Neutrophil (primary cell): ENCODE results near the gene DNAI1.
"Not testable (repeated sequence)": the region's sequence is repeated elsewhere in the genome, so short reads cannot be mapped to it uniquely, and the experiment has no call there.

Source experiments
- H3K27ac ChIP-seq: fragments of 200-600 bp; sonication (generic); 2 replicates; pipeline ENCODE4 v1.5.1; 2016; ENCODE audit warnings: mild to moderate bottlenecking, moderate library complexity
- H3K27me3 ChIP-seq: fragments of 200-600 bp; sonication (generic); 2 replicates; pipeline ENCODE4 v1.6.0; 2016; ENCODE audit warnings: mild to moderate bottlenecking
- H3K36me3 ChIP-seq: fragments of 200-600 bp; sonication (generic); 2 replicates; pipeline ENCODE4 v1.5.1; 2017
- H3K4me1 ChIP-seq, 2 experiments: fragments of 200-600 bp in 1 of 2; sonication (generic) in 1 of 2; 1 replicate in 1 of 2; 2 replicates in 1 of 2; pipeline versions ENCODE4 v1.5.1 to v1.6.1; 2013 to 2016; ENCODE audit warnings: low read depth in 1 of 2, low read length in 1 of 2, mild to moderate bottlenecking in 1 of 2, moderate library complexity in 1 of 2; ENCODE audit not compliant: control insufficient read depth in 1 of 2, insufficient read depth in 1 of 2
- H3K4me3 ChIP-seq, 2 experiments: fragments of 200-600 bp in 1 of 2; sonication (generic) in 1 of 2; 1 replicate in 1 of 2; 2 replicates in 1 of 2; pipeline ENCODE4 v1.5.1; 2013 to 2016; ENCODE audit warnings: low read depth in 1 of 2, low read length in 1 of 2, mild to moderate bottlenecking in 1 of 2, moderate library complexity in 1 of 2
- H3K9me3 ChIP-seq: fragments of 200-600 bp; sonication (generic); 2 replicates; pipeline ENCODE4 v1.5.1; 2016
- TF ChIP-seq, protein P1 (sequence below): fragments of 200-600 bp; sonication (generic); IDR thresholded peaks from 2 replicates; pipeline ENCODE4 v1.5.1; 2016; ENCODE audit warnings: antibody characterized with exemption

DNAI1 gene

DNA sequence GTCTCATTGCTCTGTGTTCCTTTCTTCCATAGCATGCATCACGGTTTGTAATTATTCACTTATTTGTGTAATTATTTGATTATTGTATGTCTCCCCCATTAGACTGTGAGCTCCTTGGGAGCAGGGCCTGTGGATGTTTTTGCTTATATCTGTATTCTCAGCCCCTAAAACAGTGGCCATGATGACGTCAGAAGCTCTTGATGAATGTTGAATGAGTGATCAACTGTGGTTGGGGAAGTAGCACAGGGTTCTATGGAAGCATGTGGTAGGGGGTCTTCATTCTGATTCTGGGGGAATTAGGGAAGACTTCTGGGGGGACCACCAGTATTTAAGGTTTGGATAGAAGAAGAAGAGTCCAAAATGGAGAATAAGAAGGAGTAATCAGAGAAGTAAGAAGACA is 6.0 kb downstream of the DNAI1 start:
- Histone ChIP-seq H3K9me3 (no peaks in the 10 kb centered on the region), H3K27ac (no peak overlapping the region), H3K4me3 (no peak overlapping the region), H3K4me1 (no peaks in the 10 kb centered on the region), H3K36me3 (no peaks in the 10 kb centered on the region), H3K27me3 (peaks cover 84% of the 10 kb centered on the region)
- TF ChIP-seq, protein P1, sequence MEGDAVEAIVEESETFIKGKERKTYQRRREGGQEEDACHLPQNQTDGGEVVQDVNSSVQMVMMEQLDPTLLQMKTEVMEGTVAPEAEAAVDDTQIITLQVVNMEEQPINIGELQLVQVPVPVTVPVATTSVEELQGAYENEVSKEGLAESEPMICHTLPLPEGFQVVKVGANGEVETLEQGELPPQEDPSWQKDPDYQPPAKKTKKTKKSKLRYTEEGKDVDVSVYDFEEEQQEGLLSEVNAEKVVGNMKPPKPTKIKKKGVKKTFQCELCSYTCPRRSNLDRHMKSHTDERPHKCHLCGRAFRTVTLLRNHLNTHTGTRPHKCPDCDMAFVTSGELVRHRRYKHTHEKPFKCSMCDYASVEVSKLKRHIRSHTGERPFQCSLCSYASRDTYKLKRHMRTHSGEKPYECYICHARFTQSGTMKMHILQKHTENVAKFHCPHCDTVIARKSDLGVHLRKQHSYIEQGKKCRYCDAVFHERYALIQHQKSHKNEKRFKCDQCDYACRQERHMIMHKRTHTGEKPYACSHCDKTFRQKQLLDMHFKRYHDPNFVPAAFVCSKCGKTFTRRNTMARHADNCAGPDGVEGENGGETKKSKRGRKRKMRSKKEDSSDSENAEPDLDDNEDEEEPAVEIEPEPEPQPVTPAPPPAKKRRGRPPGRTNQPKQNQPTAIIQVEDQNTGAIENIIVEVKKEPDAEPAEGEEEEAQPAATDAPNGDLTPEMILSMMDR, result no peak

DNA sequence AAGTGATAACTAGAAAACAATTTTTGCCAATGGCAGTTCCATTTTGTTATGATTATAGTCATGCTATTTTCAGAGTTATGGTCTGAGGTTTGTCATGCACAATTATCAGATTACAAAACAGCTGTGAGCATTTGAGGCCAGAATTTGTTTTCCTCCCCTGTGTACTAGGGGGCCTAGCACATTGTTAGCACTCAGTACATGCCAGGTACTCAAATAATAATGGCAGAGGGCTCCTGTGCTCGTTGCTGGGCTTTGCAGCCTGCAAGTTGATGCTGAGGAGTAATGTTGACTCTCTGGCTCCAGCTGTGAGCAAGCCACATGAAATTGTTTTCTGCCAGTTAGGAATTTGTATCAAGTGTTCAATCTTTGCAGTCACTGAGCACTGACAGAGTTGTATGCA is 6.9 kb downstream of the DNAI1 start:
- Histone ChIP-seq H3K36me3 (no peaks in the 10 kb centered on the region), H3K27me3 (peaks cover 75% of the 10 kb centered on the region), H3K9me3 (no peaks in the 10 kb centered on the region), H3K27ac (no peak overlapping the region), H3K4me3 (no peak overlapping the region), H3K4me1 (no peaks in the 10 kb centered on the region)
- TF ChIP-seq, protein P1, result no peak

GRCh38 chr9:34475097-34475496 is 16.5 kb downstream of the DNAI1 start:
- Histone ChIP-seq H3K4me1 (no peaks in the 10 kb centered on the region), H3K36me3 (no peaks in the 10 kb centered on the region), H3K9me3 (no peaks in the 10 kb centered on the region), H3K4me3 (no peak overlapping the region), H3K27ac (no peak overlapping the region), H3K27me3 (peaks cover 65% of the 10 kb centered on the region)
- TF ChIP-seq, protein P1, result no peak

- Histone ChIP-seq H3K4me1 (no peaks in the 10 kb centered on the region), H3K27me3 (peaks cover 55% of the 10 kb centered on the region), H3K4me3 (no peak overlapping the region), H3K27ac (no peak overlapping the region), H3K9me3 (no peaks in the 10 kb centered on the region), H3K36me3 (no peaks in the 10 kb centered on the region)
- TF ChIP-seq, protein P1, result no peak
These were observed 18.9 kb downstream of the DNAI1 start for GRCh38 chr9:34477541-34477940.

- Histone ChIP-seq H3K9me3 (no peaks in the 10 kb centered on the region), H3K27ac (no peak overlapping the region), H3K4me1 (no peaks in the 10 kb centered on the region), H3K36me3 (no peaks in the 10 kb centered on the region), H3K27me3 (peaks cover 42% of the 10 kb centered on the region), H3K4me3 (no peak overlapping the region)
- TF ChIP-seq, protein P1, result no peak
These were observed 20.8 kb downstream of the DNAI1 start for GRCh38 chr9:34479431-34479866.

DNA sequence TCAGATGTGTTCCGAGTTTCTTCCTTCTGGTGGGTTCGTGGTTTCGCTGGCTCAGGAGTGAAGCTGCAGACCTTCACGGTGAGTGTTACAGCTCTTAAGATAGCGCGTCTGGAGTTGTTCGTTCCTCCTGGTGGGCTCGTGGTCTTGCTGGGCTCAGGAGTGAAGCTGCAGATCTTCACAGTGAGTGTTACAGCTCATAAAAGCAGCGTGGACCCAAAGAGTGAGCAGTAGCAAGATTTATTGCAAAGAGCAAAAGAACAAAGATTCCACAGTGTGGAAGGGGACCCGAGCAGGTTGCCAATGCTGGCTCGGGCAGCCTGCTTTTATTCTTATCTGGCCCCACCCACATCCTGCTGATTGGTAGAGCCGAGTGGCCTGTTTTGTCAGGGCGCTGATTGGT is 23.0 kb downstream of the DNAI1 start:
- H3K27me3 ChIP-seq, result peaks cover 39% of the 10 kb centered on the region
- not testable (repeated sequence) for H3K9me3 ChIP-seq, H3K36me3 ChIP-seq, H3K27ac ChIP-seq, H3K4me3 ChIP-seq, H3K4me1 ChIP-seq

GRCh38 chr9:34482746-34483145 is 24.1 kb downstream of the DNAI1 start:
- H3K9me3 ChIP-seq, H3K36me3 ChIP-seq, H3K27ac ChIP-seq, H3K4me1 ChIP-seq, H3K4me3 ChIP-seq: not testable (repeated sequence)
- peaks cover 40% of the 10 kb centered on the region for H3K27me3 ChIP-seq
